ENCODE data around the gene MICB.

GRCh38 chr6:31476515-31477139 is 21.3 kb upstream of the MICB start:
- no peak for TF ChIP-seq CTCF (conservative IDR thresholded peaks at IDR 0.05)
- no peak for TF ChIP-seq ZFX (IDR thresholded peaks at IDR 0.05)

Measured in C4-2B (cell line).